RPMI8226 (cell line): ENCODE measurements around the gene RPGRIP1L.

Experiments used
- DNase-seq: peaks from one replicate; pipeline ENCODE4 v3.0.0-alpha.2; 2015

RPGRIP1L gene

DNA sequence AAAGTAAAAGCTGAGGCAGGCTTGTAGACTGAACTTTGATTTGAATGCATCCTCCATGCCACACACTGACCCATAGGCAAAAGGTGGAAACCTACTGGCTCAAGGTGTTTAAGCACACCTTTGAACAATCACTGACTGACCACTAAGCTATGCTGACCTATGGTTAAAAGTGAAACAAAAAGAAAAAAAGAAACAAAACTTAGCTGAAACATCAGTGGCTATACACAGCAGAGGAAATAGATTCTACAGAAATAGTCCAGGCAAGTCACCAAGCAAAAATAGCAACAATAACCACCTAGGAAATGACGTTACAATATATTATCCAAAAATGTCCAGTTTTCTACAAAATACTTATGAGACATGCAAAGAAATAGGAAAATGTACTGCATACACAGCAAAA is 60.2 kb downstream of the RPGRIP1L start:
- no peak for DNase-seq

DNA sequence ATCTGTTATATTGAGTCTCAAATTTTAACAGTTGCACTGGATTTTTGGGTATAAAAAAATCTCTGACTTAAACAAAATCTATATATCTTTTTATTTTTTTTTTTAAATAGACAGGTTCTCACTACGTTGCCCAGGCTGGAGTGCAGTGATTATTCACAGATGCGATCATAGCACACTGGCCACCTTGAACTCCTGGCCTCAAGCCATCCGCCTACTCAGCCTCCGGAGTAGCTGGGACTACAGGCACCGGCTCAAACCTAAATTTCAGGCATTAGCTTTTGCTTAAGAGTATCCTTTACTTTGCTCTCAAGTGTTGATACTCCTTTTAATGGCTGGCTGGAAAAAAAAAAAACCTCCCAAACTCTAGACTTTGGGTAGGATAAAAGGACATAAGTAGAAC is 61.6 kb downstream of the RPGRIP1L start:
- no peak for DNase-seq

- DNase-seq, result no peak
These were observed 66.7 kb downstream of the RPGRIP1L start for GRCh38 chr16:53636978-53637377.

DNA sequence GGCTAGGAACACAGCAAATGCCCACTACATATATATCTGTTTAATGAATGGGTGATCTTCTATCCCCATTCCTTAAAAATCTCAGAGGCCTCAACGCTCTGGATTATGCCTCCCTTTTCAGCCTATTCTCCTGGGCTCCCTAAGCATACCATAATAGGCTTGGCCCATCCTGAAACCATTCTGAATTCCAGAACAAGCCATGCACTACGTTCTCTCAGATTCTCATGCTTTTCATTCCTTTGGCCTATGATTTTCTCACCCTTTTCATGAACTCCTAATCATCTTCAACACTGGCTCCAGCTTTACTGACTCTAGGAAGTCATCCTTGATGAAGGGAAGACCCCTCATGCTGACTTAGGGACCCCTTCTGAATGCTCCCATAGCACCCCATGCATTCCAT is 71.1 kb downstream of the RPGRIP1L start:
- DNase-seq, result no peak

GRCh38 chr16:53631236-53632025 is 72.2 kb downstream of the RPGRIP1L start:
- DNase-seq, result no peak

DNA sequence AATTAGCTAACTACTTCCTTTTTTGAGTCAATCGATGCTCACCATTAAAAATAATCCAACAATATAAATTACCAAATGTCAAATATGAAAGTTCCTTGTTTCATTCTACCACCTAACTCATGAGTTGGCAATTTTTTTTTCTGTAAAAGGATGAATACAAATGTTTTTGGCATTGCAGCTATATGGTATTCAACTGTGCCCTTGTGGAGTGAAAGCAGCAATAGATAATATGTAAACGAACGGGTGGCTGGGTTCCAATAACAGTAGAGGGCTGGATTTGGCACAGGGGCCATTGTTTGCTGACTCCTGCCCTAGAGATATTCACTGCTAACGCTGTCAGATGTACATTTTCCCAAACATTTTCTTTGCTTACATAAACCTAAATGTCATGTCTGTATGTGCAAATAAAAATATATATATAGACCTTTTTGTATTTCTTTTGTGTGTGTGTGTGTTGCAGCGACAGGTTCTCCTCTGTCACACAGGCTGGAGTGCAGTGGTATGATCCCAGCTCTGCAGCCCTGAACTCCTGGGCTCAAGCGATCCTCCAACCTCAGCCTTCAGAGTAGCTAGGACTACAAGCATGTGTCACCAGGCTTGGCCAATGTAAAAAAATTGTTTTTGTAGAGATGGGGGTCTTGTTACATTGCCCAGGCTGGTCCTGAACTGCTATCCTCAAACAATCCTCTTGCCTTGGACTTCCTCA is 73.9 kb downstream of the RPGRIP1L start:
- no peak for DNase-seq

GRCh38 chr16:53629151-53629550 is 74.5 kb downstream of the RPGRIP1L start:
- DNase-seq, result no peak

DNA sequence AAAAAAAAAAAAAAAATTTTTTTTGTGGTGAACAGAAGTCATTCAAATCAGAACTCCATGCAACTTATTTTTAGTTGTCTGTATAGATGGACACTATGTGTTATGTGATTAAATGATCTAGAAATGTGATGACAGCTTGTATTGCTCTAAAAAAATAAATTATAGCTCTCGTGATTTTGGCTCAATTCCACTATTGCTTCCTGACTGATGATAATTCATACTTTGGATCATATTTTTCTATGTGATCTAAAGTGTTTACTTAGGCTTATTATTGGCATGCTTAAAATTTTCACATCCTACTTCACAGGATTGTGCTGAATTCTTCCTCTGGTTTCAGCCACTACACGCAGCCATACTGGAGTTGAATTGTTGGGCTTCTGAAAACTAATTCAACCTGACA is 76.8 kb downstream of the RPGRIP1L start:
- DNase-seq, result no peak

DNA sequence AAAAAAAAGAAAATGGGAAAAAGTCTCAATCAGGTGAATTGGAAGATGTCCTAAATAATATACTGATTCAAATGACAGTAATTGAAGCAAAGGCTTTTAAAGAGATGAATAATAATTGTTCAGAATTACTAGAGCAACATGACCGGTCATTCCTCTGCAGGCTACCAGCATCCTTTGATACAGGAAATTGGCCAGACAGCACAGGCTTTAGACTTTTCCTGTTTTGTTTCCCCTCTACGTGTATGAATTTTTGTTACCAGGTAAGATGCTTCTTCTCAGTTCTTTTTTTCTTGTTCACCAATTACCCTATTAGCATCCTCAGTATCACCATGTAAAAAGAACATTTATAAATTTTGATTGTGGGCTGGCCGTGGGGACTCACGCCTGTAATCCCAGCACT is 77.5 kb downstream of the RPGRIP1L start:
- no peak for DNase-seq

DNA sequence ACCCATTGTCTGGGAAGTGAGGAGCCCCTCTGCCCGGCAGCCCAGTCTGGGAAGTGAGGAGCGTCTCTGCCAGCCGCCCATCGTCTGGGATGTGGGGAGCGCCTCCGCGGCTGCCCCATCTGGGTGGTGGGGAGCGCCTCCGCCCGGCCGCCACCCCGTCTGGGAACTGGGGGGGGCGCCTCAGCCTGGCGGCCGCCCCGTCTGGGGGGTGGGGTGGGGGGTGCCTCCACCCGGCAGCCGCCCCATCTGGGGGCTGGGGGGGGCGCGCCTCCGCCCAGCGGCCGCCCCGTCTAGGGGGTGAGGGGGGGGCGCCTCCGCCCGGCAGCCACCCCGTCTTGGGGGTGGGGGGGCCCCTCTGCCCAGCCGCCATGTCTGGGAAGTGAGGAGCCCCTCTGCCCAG is 78.4 kb downstream of the RPGRIP1L start:
- no peak for DNase-seq

DNA sequence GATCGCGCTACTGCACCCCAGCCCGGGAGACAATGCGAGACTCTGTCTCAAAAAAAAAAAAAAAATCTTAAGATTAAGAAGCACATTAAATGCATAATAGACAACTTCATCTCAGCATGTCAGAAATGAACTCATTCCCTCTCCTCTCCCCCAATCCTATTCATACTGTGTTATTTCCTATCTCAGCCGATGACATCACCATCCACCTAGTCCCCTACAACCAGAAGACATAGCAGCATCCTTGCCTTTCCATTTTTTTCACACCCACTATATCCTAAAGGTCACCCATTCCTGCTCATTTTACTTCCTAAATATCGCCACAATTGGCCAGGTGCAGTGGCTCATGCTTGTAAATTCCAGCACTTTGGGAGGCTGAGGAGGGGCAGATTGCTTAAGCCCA is 81.3 kb downstream of the RPGRIP1L start:
- DNase-seq, result no peak

- DNase-seq, result no peak
These were observed 83.2 kb downstream of the RPGRIP1L start for GRCh38 chr16:53620476-53620875.

GRCh38 chr16:53619235-53619634 is 84.4 kb downstream of the RPGRIP1L start:
- no peak for DNase-seq

DNA sequence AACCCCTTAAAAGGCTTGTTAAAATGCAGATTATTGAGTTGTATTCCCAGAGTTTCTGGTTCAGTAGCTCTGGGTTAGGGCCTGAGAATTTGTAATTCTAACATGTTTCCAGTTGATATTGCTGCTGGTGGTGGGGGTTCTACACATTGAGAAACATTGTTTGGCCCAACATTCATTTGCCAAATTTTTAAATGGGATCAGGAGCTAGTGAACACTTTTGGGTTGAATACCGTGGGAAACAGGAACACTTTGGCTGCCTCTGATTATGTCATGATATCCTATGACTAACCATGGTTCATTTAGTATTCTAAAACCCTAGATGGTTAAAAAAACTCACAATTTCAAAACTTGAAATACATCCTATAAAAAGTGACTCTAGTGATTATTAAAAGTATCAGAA is 89.3 kb downstream of the RPGRIP1L start:
- no peak for DNase-seq

DNA sequence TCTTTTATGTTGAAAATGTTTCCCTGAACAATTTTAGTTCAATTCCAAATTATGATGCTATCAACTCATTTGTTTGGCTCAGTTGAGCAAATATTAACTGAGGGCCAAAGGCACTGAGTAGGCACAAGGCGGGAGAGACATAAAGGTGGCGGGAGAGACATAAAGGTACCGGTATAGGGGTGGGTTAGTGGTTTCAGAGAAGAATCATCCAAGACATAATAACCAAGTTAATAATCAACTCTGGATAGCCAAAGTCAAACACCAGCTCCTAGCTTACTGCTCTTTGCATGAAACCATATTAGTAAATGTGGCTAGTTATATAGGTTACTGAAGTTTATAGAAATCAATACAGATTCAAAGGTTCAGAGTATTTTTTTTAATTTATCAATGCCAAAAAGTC is 91.7 kb downstream of the RPGRIP1L start:
- no peak for DNase-seq

GRCh38 chr16:53611179-53611696 is 92.4 kb downstream of the RPGRIP1L start:
- no peak for DNase-seq

DNA sequence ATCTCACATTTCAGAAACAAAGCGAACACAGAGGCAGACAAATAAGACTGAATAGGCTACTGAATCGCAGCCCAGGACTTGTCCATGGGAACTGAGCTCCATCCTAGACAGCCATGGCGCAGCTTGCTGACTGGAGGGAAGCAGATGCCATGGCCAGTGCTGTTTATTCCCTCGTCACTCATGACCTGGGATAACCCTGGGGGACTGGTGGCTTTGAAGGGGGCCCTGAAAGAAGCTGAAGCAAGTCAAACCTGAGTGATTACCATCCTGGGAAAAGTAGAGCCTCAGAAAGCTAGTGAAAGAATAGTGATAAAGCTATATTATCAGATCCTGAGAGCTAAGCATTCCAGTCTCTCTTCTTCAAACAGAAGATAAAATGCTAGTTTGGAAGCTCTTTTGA is 94.1 kb downstream of the RPGRIP1L start:
- DNase-seq, result no peak

- DNase-seq, result no peak
These were observed 95.6 kb downstream of the RPGRIP1L start for GRCh38 chr16:53608094-53608493.

GRCh38 chr16:53605831-53606400 is 97.7 kb downstream of the RPGRIP1L start:
- DNase-seq, result no peak

GRCh38 chr16:53605356-53605755 is 98.3 kb downstream of the RPGRIP1L start:
- no peak for DNase-seq

- no peak for DNase-seq
These were observed 101.7 kb downstream of the RPGRIP1L start for GRCh38 chr16:53601961-53602360.

- DNase-seq, result no peak
These were observed 103.0 kb downstream of the RPGRIP1L start for GRCh38 chr16:53600616-53601015.

DNA sequence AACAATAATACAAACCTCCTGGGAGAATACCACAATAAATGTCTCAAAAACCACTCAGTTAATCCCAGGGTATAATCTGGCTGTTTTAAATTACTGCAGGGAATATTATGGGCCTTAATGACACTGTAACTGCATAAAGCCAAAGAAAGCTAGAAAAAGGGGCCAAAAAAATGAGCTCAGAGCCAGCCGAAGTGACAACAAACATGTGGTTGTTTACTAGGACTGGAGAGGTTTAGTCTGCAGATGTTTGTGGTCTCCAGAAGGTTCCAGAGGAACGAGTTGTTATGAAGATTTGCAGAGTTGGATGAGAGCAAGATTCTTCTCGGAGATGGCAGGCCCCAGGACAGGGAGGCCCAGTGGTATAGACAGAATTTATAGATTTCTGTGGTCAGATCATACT is 103.5 kb downstream of the RPGRIP1L start:
- no peak for DNase-seq

DNA sequence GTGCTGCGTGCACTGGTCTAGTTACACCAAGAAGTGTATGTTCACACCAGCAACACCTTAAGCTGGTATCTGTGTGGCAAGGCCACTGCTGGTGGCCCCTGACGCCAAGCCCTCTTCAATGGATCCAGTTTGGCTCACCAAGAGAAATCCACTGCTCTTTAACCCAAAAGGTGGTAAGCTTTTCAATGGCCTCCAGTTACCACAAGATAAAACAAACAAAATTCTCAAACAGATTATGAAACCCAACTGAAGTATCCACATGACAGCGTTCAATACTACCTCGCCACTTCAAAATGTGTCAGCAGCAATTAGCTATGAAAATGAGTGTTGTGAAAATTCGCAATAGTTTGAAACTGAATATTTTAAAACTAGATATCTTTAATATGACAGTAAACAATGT is 104.1 kb downstream of the RPGRIP1L start:
- DNase-seq, result no peak
